Left ventricle myocardium inferior (tissue), 1 donor: ENCODE results near the gene GAB2. TPM values are rescaled to one million over a fixed set of nuclear protein-coding genes. Genes with fewer than 3 reads are reported as not detected.

Source experiments
- DNase-seq: peaks from one replicate; pipeline ENCODE4 v3.0.0-alpha.2; 2020
- H3K27ac ChIP-seq: fragments of 200-600 bp; replicated peaks from 2 replicates; pipeline ENCODE4 v1.8.0; 2021
- H3K27me3 ChIP-seq: fragments of 200-600 bp; 2 replicates; pipeline ENCODE4 v1.8.0; 2021; ENCODE audit warnings: low read depth
- H3K36me3 ChIP-seq: fragments of 200-600 bp; 2 replicates; pipeline ENCODE4 v1.8.0; 2021
- H3K4me1 ChIP-seq: fragments of 200-600 bp; 2 replicates; pipeline ENCODE4 v1.8.0; 2021
- H3K4me3 ChIP-seq: fragments of 200-600 bp; 2 replicates; pipeline ENCODE4 v1.8.0; 2021; ENCODE audit warnings: mild to moderate bottlenecking, moderate library complexity
- H3K9me3 ChIP-seq: fragments of 200-600 bp; replicated peaks from 2 replicates; pipeline ENCODE4 v1.8.0; 2021
- CTCF ChIP-seq: fragments of 200-600 bp; IDR thresholded peaks from 2 replicates; pipeline ENCODE4 v1.8.0; 2021; ENCODE audit warnings: antibody characterized with exemption, mild to moderate bottlenecking, borderline replicate concordance
- intact Hi-C: fragments of 100-400 bp; cut with micrococcal nuclease; formaldehyde crosslinking; loops from one replicate; pipeline ENCODE4 v1.11.0; 2022
- total RNA-seq: library from RNA; stranded (reverse); fragmentation: NEBNext Ultra II Directional; extraction: Animal tissue kit (Norgen Biotek cat#: 25700); gene quantifications from one replicate; pipeline ENCODE4 v1.2.1, GENCODE V29; 2021
- donor health status: DM: no; HTN: yes; CAD: no; lungs with severe emphysema.

GAB2 gene
- total RNA-seq, 1 donor from 2014 or later: 27.4 TPM

DNA sequence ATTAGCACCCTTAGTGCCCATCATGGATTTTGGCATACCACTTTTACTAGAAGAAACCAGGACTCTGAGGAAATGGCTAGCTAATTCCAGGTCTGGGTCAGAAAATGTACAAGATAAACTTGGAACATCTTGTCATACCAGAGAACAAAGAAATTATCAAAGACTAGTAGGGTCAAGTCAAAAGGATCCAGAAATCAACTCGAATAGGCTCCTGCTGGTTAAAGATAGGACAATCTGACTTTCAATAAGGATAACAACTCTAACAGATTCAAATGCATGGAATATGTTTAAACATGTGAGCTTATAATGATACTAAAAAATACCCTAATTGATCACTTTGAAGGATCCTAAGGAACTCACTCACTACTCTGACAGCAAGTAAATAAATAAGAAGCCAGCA lies 18.9 kb downstream of the GAB2 start:
- no peak overlapping the region for H3K4me3 ChIP-seq
- H3K9me3 ChIP-seq: no peaks in the 10 kb centered on the region
- H3K36me3 ChIP-seq: no peaks in the 10 kb centered on the region
- no peaks in the 10 kb centered on the region for H3K27me3 ChIP-seq
- DNase-seq: no peak
- intact Hi-C loops: no loop called here
- peaks cover 67% of the 10 kb centered on the region for H3K4me1 ChIP-seq
- TF ChIP-seq CTCF: no peak
- no peak overlapping the region for H3K27ac ChIP-seq

DNA sequence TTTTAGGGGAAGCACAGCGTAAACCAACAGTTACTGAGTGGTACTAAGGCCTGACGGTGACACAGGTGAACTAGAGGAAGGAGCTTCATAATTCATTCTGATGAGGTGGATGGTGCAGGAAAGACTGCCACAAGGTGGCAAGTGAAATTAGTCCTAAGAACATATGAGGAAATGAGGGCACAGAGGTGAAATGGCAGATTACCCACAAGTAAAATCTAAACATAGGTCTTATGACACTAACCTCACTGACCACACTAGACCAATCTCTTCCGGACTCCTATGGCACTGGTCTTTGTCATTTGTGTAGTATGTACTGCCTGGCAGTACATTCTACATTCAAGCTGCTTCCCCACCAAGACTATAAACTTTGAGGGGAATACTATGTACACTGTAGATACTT lies 20.2 kb downstream of the GAB2 start:
- no peak for DNase-seq
- H3K27ac ChIP-seq: no peak overlapping the region
- intact Hi-C loops: no loop called here
- H3K4me1 ChIP-seq: peaks cover 70% of the 10 kb centered on the region
- no peaks in the 10 kb centered on the region for H3K9me3 ChIP-seq
- H3K36me3 ChIP-seq: no peaks in the 10 kb centered on the region
- no peak overlapping the region for H3K4me3 ChIP-seq
- no peaks in the 10 kb centered on the region for H3K27me3 ChIP-seq
- TF ChIP-seq CTCF: no peak

DNA sequence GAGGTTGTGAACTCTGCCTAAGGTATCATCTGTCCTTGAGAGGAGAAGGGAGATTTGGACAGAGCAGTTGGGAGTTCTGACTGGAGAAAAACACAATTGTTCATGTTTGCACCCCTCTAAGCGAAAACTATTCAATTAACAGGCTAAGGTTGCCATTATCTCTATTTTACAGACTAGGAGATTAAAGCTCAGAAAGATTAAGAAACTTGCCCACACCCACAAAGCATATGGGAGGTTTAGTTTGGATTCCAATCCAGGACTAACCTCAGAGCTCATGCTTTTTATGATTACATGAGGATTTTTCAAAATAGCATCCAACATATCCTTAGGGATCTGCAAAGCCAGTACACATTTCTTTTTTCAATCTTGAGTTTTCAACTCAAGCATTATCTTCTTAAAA lies 22.0 kb downstream of the GAB2 start:
- Histone ChIP-seq H3K27ac (no peak overlapping the region), H3K4me1 (peaks cover 80% of the 10 kb centered on the region), H3K36me3 (no peaks in the 10 kb centered on the region), H3K27me3 (no peaks in the 10 kb centered on the region), H3K9me3 (no peaks in the 10 kb centered on the region), H3K4me3 (no peak overlapping the region)
- intact Hi-C loops: no loop called here
- no peak for TF ChIP-seq CTCF
- no peak for DNase-seq

DNA sequence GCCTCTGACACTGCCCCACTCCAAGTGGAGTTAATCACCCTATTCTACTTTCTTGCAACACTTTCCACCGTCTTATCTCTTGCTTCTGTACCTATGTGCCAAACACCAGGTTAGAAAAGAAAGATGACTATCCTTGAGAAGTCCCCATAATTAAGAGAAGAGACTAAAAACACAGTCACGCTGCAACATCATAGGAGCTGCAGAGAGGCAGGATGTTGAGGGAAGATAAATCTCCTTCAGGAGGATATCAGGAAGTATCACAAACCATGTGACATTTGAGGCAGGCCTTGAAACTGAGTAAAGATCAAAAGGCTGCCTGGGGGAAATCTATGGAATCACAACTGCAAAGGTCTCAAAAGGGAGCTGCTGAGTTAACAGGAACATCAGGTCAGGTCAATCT lies 24.8 kb downstream of the GAB2 start:
- DNase-seq: no peak
- Histone ChIP-seq H3K27me3 (no peaks in the 10 kb centered on the region), H3K4me3 (no peak overlapping the region), H3K4me1 (peaks cover 61% of the 10 kb centered on the region), H3K9me3 (no peaks in the 10 kb centered on the region), H3K27ac (no peak overlapping the region), H3K36me3 (no peaks in the 10 kb centered on the region)
- intact Hi-C loops: no loop called here
- TF ChIP-seq CTCF: no peak

GRCh38 chr11:78391424-78391823 lies 26.2 kb downstream of the GAB2 start:
- peaks cover 57% of the 10 kb centered on the region for H3K4me1 ChIP-seq
- no peaks in the 10 kb centered on the region for H3K36me3 ChIP-seq
- no peaks in the 10 kb centered on the region for H3K27me3 ChIP-seq
- H3K27ac ChIP-seq: no peak overlapping the region
- H3K4me3 ChIP-seq: no peak overlapping the region
- H3K9me3 ChIP-seq: no peaks in the 10 kb centered on the region
- no peak for DNase-seq
- TF ChIP-seq CTCF: no peak
- intact Hi-C loops: no loop called here

GRCh38 chr11:78390809-78391208 lies 26.8 kb downstream of the GAB2 start:
- H3K27ac ChIP-seq: no peak overlapping the region
- TF ChIP-seq CTCF: no peak
- intact Hi-C loops: no loop called here

More at GRCh38 chr11:78390809-78391208, 26.8 kb downstream of the GAB2 start:
- Histone ChIP-seq H3K27me3 (no peaks in the 10 kb centered on the region), H3K4me1 (peaks cover 57% of the 10 kb centered on the region), H3K36me3 (no peaks in the 10 kb centered on the region), H3K9me3 (peaks cover under 1% of the 10 kb centered on the region), H3K4me3 (no peak overlapping the region)
- DNase-seq: no peak
